Endothelial cell of umbilical vein (primary cell): ENCODE data around the gene BRCA2. TPM values are rescaled to one million over a fixed set of nuclear protein-coding genes. Genes with fewer than 3 reads are reported as not detected.
A peak's percentile ranks its signal among the peaks of the same experiment; 100 is the strongest.

ENCODE experiments used
- BruUV-seq: library from RNA; stranded (reverse); fragments of 400-500 nt; replicated peaks from 2 replicates; lab custom pipeline; 2021; lab: Mats Ljungman, UMichigan
- CTCF ChIA-PET: fragments of 300-600, 350-600 bp; sonication (Branson Sonifier 250); formaldehyde crosslinking; loops from one replicate; lab custom pipeline; 2021; ENCODE audit warnings: antibody characterized with exemption, inconsistent platforms; lab: Charles Lee
- POLR2A ChIA-PET: fragments of 300-600, 350-600 bp; sonication (Branson Sonifier 250); formaldehyde crosslinking; loops from one replicate; lab custom pipeline; 2021; ENCODE audit warnings: antibody characterized with exemption, inconsistent platforms; lab: Charles Lee
- DNase-seq: peaks from one replicate; pipeline ENCODE4 v3.0.0-alpha.2; 2011; ENCODE audit warnings: low read depth, low spot score
- FAIRE-seq: peaks from 2 replicates; lab custom pipeline; 2011; peaks lifted over from hg19 to GRCh38; lab: Jason Lieb, UNC
- H2AFZ ChIP-seq: 2 replicates; pipeline ENCODE4 v1.6.0; 2012; ENCODE audit warnings: low read depth, low read length, control low read depth, inconsistent platforms
- H3K27ac ChIP-seq: 2 replicates; pipeline ENCODE4 v1.5.1; 2011; ENCODE audit warnings: low read depth, mild to moderate bottlenecking, control low read depth, low read length, moderate library complexity; ENCODE audit not compliant: insufficient read depth
- H3K27me3 ChIP-seq, 2 experiments: 2 replicates each; pipeline versions ENCODE4 v1.6.0 to v1.6.1; 2011; ENCODE audit warnings: low read length in 2 of 2, mixed read lengths in 1 of 2; ENCODE audit not compliant: control insufficient read depth in 2 of 2, insufficient read depth in 2 of 2
- H3K36me3 ChIP-seq, 2 experiments: 2 replicates in 1 of 2; 3 replicates in 1 of 2; pipeline ENCODE4 v1.5.1; 2011; ENCODE audit warnings: low read length in 2 of 2, mild to moderate bottlenecking in 1 of 2, moderate library complexity in 1 of 2; ENCODE audit not compliant: control insufficient read depth in 2 of 2, insufficient read depth in 2 of 2; ENCODE audit errors: extremely low read depth in 1 of 2
- H3K4me1 ChIP-seq: 3 replicates; pipeline ENCODE4 v1.5.1; 2011; ENCODE audit warnings: mild to moderate bottlenecking, low read length; ENCODE audit not compliant: control insufficient read depth, insufficient read depth; ENCODE audit errors: extremely low read depth
- H3K4me2 ChIP-seq: 2 replicates; pipeline ENCODE4 v1.6.1; 2011; ENCODE audit warnings: low read length, control low read depth, mixed read lengths; ENCODE audit not compliant: insufficient read depth
- H3K4me3 ChIP-seq, 3 experiments: fragments of 200-600 bp in 1 of 3; sonication (generic), shearing (Covaris generic) in 1 of 3; replicated peaks in 1 of 3; 2 replicates each; pipeline ENCODE4 v1.5.1; 2011 to 2016; ENCODE audit warnings: control low read depth in 3 of 3, low read length in 3 of 3, mild to moderate bottlenecking in 2 of 3, inconsistent platforms in 1 of 3, low read depth in 1 of 3, moderate library complexity in 1 of 3; ENCODE audit not compliant: insufficient read depth in 1 of 3
- H3K79me2 ChIP-seq: 2 replicates; pipeline ENCODE4 v1.6.0; 2012; ENCODE audit warnings: low read length, inconsistent platforms; ENCODE audit not compliant: control insufficient read depth, insufficient read depth
- H3K9ac ChIP-seq: replicated peaks from 2 replicates; pipeline ENCODE3; 2011; ENCODE audit warnings: low read length, control low read depth; ENCODE audit not compliant: insufficient read depth; ENCODE audit errors: extremely low read depth
- H3K9me1 ChIP-seq: replicated peaks from 3 replicates; pipeline ENCODE4 v1.6.0; 2011; ENCODE audit warnings: mild to moderate bottlenecking, low read length; ENCODE audit not compliant: control insufficient read depth, insufficient read depth; ENCODE audit errors: extremely low read depth
- H3K9me3 ChIP-seq: replicated peaks from 2 replicates; pipeline ENCODE4 v1.5.1; 2012; ENCODE audit warnings: low read length, inconsistent platforms; ENCODE audit not compliant: control insufficient read depth, insufficient read depth
- H4K20me1 ChIP-seq: replicated peaks from 2 replicates; pipeline ENCODE3; 2011; ENCODE audit warnings: mild to moderate bottlenecking, low read length; ENCODE audit not compliant: control insufficient read depth, insufficient read depth; ENCODE audit errors: extremely low read depth
- FOS ChIP-seq: IDR thresholded peaks from 2 replicates; pipeline ENCODE4 v1.6.1; 2011; ENCODE audit warnings: mild to moderate bottlenecking, low read length, moderate library complexity, borderline replicate concordance; ENCODE audit not compliant: insufficient read depth
- GATA2 ChIP-seq: IDR thresholded peaks from 2 replicates; pipeline ENCODE4 v1.7.0; 2011; ENCODE audit warnings: low read depth, mild to moderate bottlenecking, moderate library complexity, mixed read lengths, low read length; ENCODE audit not compliant: insufficient read length, insufficient read depth
- POLR2A ChIP-seq: IDR thresholded peaks from 2 replicates; pipeline ENCODE4 v1.6.1; 2012; ENCODE audit warnings: low read depth, mild to moderate bottlenecking, control low read depth, low read length
- dilution Hi-C: fragments of 300-500 bp; cut with MboI; formaldehyde crosslinking; loops from one replicate; pipeline ENCODE4 v1.15.0; 2019; ENCODE audit warnings: low sequenced_read_pairs; ENCODE audit not compliant: extremely low pct_ligation_motif_present
- intact Hi-C: fragments of 100-400 bp; cut with micrococcal nuclease; formaldehyde crosslinking; loops from one replicate; pipeline ENCODE4 v1.10.0; 2022
- polyA plus RNA-seq, 4 experiments: library from polyadenylated mRNA; depleted of rRNA in 3 of 4; stranded (reverse) in 3 of 4; unstranded in 1 of 4; fragments of >200 nt; gene quantifications; 2 replicates each; pipeline versions ENCODE4 v1.2.1 to v1.2.3, GENCODE V29; 2011 to 2012; ENCODE audit warnings: missing spikeins in 1 of 4
- total RNA-seq: library from RNA; stranded (reverse); gene quantifications from 2 replicates; pipeline ENCODE4 v1.2.3, GENCODE V29; 2021
- TF ChIP-seq, protein P1 (sequence below): IDR thresholded peaks from 2 replicates; pipeline ENCODE4 v1.6.1; 2011; ENCODE audit not compliant: insufficient read depth, insufficient read length

The BRCA2 gene
- total and polyA plus RNA-seq, 2 donors (not counting 3 experiments of a cell fraction or from before 2014, with no cell fraction given) = 2.9 to 17.5 TPM

DNA sequence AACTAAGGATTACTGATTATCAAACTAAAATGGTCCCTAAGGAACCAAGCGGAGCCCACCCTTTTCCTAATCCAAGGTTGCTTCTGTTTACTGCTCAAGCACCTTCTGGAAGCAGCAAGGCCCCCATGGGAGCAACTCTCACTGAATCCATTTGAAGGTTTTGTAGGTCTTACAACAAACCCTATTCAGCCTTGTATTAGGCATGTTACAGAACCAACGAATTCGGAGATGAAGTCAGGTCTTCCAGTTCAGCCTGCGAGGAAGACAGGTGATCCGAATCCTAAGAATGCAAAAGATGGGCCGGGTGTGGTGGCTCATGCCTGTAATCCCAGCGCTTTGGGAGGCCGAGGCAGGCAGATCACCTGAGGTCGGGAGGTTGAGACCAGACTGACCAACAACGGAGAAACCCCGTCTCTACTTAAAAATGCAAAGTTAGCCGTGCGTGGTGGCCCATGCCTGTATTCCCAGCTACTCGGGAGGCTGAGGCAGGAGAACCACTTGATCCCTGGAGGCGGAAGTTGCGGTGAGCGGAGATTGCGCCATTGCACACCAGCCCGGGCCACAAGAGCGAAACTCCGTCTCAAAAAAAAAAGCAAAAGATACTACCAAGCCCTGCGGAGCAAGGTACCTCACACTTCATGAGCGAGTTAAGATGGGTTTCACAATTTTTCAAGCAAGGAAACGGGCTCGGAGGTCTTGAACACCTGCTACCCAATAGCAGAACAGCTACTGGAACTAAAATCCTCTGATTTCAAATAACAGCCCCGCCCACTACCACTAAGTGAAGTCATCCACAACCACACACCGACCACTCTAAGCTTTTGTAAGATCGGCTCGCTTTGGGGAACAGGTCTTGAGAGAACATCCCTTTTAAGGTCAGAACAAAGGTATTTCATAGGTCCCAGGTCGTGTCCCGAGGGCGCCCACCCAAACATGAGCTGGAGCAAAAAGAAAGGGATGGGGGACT is 754 bp upstream of the BRCA2 start:
- dilution Hi-C loops (no loop called here), intact Hi-C loops (loop anchor here (1.0 to 10.0 kb wide), 5 partner anchors 53 to 1228 kb away; partner anchors contain the start of genes FRY, N4BP2L2 and PDS5B)
- H3K9me1 ChIP-seq = no peaks in the 10 kb centered on the region
- TF ChIP-seq FOS = no peak
- no peaks in the 10 kb centered on the region for H3K27me3 ChIP-seq
- CTCF ChIA-PET = interaction anchor here (0.7 to 2.2 kb wide), 10 partner anchors 8 to 404 kb away, joined by 3 to 17 read pairs (median 4); partner anchors contain the start of gene PDS5B
- no peaks in the 10 kb centered on the region for H3K9me3 ChIP-seq
- FAIRE-seq = no peak
- no peaks in the 10 kb centered on the region for H4K20me1 ChIP-seq
- no peaks in the 10 kb centered on the region for H3K36me3 ChIP-seq
- H3K79me2 ChIP-seq = peaks cover 6% of the 10 kb centered on the region
- POLR2A ChIA-PET = interaction anchor here (0.7 to 1.9 kb wide), 2 partner anchors 51 to 59 kb away, joined by 4 to 5 read pairs; no protein-coding TSS in a partner anchor
- peak overlapping the region; percentile 69 for H2AFZ ChIP-seq
- no peak for DNase-seq
- BruUV-seq = TSS peak; percentile 81
- peak overlapping the region; percentile 88 for H3K27ac ChIP-seq
- peaks cover 19% of the 10 kb centered on the region for H3K4me1 ChIP-seq
- H3K4me3 ChIP-seq = peak overlapping the region in 2 of 3 experiments; percentile 56 to 96
- H3K9ac ChIP-seq = peak overlapping the region; percentile 91
- H3K4me2 ChIP-seq = peak overlapping the region; percentile 97

DNA sequence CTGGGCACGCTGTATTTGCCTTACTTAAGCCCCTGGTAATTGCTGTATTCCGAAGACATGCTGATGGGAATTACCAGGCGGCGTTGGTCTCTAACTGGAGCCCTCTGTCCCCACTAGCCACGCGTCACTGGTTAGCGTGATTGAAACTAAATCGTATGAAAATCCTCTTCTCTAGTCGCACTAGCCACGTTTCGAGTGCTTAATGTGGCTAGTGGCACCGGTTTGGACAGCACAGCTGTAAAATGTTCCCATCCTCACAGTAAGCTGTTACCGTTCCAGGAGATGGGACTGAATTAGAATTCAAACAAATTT is 676 bp downstream of the BRCA2 start:
- TF ChIP-seq, protein P1, sequence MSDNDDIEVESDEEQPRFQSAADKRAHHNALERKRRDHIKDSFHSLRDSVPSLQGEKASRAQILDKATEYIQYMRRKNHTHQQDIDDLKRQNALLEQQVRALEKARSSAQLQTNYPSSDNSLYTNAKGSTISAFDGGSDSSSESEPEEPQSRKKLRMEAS = no peak
- no peak for TF ChIP-seq GATA2
- no peak for TF ChIP-seq FOS
- TF ChIP-seq POLR2A = peak; percentile 1
- FAIRE-seq (no peak), DNase-seq (no peak)
- H3K4me1 ChIP-seq = peaks cover 14% of the 10 kb centered on the region
- BruUV-seq = TSS peak; percentile 58
- peak overlapping the region; percentile 85 for H2AFZ ChIP-seq
- no peaks in the 10 kb centered on the region for H3K27me3 ChIP-seq
- dilution Hi-C loops = no loop called here
- ChIA-PET CTCF (interaction anchor here (1.2 to 2.2 kb wide), 5 partner anchors 10 to 70 kb away, joined by 4 to 17 read pairs (median 7); no protein-coding TSS in a partner anchor), POLR2A (interaction anchor here (1.9 kb wide), 1 partner anchor 61 kb away, joined by 5 read pairs; no protein-coding TSS in a partner anchor)
- H3K79me2 ChIP-seq = peaks cover 6% of the 10 kb centered on the region
- H4K20me1 ChIP-seq = no peaks in the 10 kb centered on the region
- H3K36me3 ChIP-seq = no peaks in the 10 kb centered on the region
- H3K4me2 ChIP-seq = peak overlapping the region; percentile 97
- intact Hi-C loops = loop anchor here (5.0 to 10.0 kb wide), 3 partner anchors 219 to 284 kb away; partner anchors contain the start of genes FRY, N4BP2L2 and PDS5B
- H3K9ac ChIP-seq = peak overlapping the region; percentile 91
- H3K9me3 ChIP-seq = no peaks in the 10 kb centered on the region
- H3K27ac ChIP-seq = peak overlapping the region; percentile 88
- H3K4me3 ChIP-seq = peak overlapping the region; percentile 37 to 96 (median 56)
- H3K9me1 ChIP-seq = no peaks in the 10 kb centered on the region
